ENCODE data around the gene PA2G4. TPM values are rescaled to one million over a fixed set of nuclear protein-coding genes. Genes with fewer than 3 reads are reported as not detected.

PA2G4 gene
- total RNA-seq, 1 experiment from 2014 or later: 233 TPM

- no TSS peak for BruUV-seq (replicated peaks)
- no peak for TF ChIP-seq CTCF (IDR thresholded peaks at IDR 0.05; ENCODE audit: unreplicated experiment)
- Mint-ChIP-seq H3K4me3 (ENCODE audit: low read depth, unreplicated experiment) (no peak overlapping the region), H3K4me1 (ENCODE audit: low read depth, unreplicated experiment) (no peaks in the 10 kb centered on the region), H3K27ac (ENCODE audit: unreplicated experiment) (no peak overlapping the region), H3K27me3 (ENCODE audit: unreplicated experiment) (no peaks in the 10 kb centered on the region), H3K9me3 (ENCODE audit: low read depth, unreplicated experiment) (no peaks in the 10 kb centered on the region), H3K36me3 (ENCODE audit: insufficient read depth, unreplicated experiment) (peaks cover 38% of the 10 kb centered on the region)
- DNase-seq: no peak
- intact Hi-C loops (cut with micrococcal nuclease; ENCODE audit: unreplicated experiment): no loop called here
- CTCF ChIA-PET: interaction anchor here (0.6 to 0.7 kb wide), 2 partner anchors 16 to 335 kb away, joined by 3 read pairs; partner anchors contain the start of gene ESYT1
Measured at GRCh38 chr12:56143870-56144269, 39.5 kb downstream of the PA2G4 start.

- BruUV-seq (replicated peaks): no TSS peak
- TF ChIP-seq CTCF (IDR thresholded peaks at IDR 0.05; ENCODE audit: unreplicated experiment): no peak
- Mint-ChIP-seq H3K27me3 (ENCODE audit: unreplicated experiment) (no peaks in the 10 kb centered on the region), H3K4me3 (ENCODE audit: low read depth, unreplicated experiment) (no peak overlapping the region), H3K36me3 (ENCODE audit: insufficient read depth, unreplicated experiment) (peaks cover 25% of the 10 kb centered on the region), H3K4me1 (ENCODE audit: low read depth, unreplicated experiment) (no peaks in the 10 kb centered on the region), H3K9me3 (ENCODE audit: low read depth, unreplicated experiment) (no peaks in the 10 kb centered on the region), H3K27ac (ENCODE audit: unreplicated experiment) (no peak overlapping the region)
- DNase-seq: no peak
- CTCF ChIA-PET: no interaction called here
- intact Hi-C loops (cut with micrococcal nuclease; ENCODE audit: unreplicated experiment): no loop called here
Measured at GRCh38 chr12:56145217-56145616, 40.9 kb downstream of the PA2G4 start.

GRCh38 chr12:56146492-56147460 lies 42.4 kb downstream of the PA2G4 start:
- TF ChIP-seq CTCF (IDR thresholded peaks at IDR 0.05; ENCODE audit: unreplicated experiment): no peak
- Mint-ChIP-seq H3K27me3 (ENCODE audit: unreplicated experiment) (no peaks in the 10 kb centered on the region), H3K4me1 (ENCODE audit: low read depth, unreplicated experiment) (peaks cover 14% of the 10 kb centered on the region), H3K4me3 (ENCODE audit: low read depth, unreplicated experiment) (no peak overlapping the region), H3K9me3 (ENCODE audit: low read depth, unreplicated experiment) (no peaks in the 10 kb centered on the region), H3K36me3 (ENCODE audit: insufficient read depth, unreplicated experiment) (peaks cover 36% of the 10 kb centered on the region), H3K27ac (ENCODE audit: unreplicated experiment) (no peak overlapping the region)
- intact Hi-C loops (cut with micrococcal nuclease; ENCODE audit: unreplicated experiment): no loop called here
- CTCF ChIA-PET: no interaction called here
- no peak for DNase-seq
- no TSS peak for BruUV-seq (replicated peaks)

GRCh38 chr12:56150563-56150962 lies 46.2 kb downstream of the PA2G4 start:
- Mint-ChIP-seq H3K4me3 (ENCODE audit: low read depth, unreplicated experiment) (no peak overlapping the region), H3K27me3 (ENCODE audit: unreplicated experiment) (no peaks in the 10 kb centered on the region), H3K36me3 (ENCODE audit: insufficient read depth, unreplicated experiment) (peaks cover 38% of the 10 kb centered on the region), H3K27ac (ENCODE audit: unreplicated experiment) (peak overlapping the region; percentile 2), H3K9me3 (ENCODE audit: low read depth, unreplicated experiment) (no peaks in the 10 kb centered on the region), H3K4me1 (ENCODE audit: low read depth, unreplicated experiment) (peaks cover 14% of the 10 kb centered on the region)
- CTCF ChIA-PET: interaction anchor here (2.2 kb wide), 1 partner anchor 39 kb away, joined by 11 read pairs; the partner anchor contains the start of gene SMARCC2
- no peak for DNase-seq
- intact Hi-C loops (cut with micrococcal nuclease; ENCODE audit: unreplicated experiment): no loop called here
- TF ChIP-seq CTCF (IDR thresholded peaks at IDR 0.05; ENCODE audit: unreplicated experiment): no peak
- no TSS peak for BruUV-seq (replicated peaks)

All from Calu3 (cell line).